NCI-H1436 (cell line): ENCODE results near the gene ZDHHC20.

Experiments
- DNase-seq: peaks from one replicate; lab custom pipeline; 2025; lab: John Stamatoyannopoulos, UW

Gene ZDHHC20

GRCh38 chr13:21458813-21459701, at the start of gene ZDHHC20:
ZDHHC20 (minus strand) TSS chr13:21459303; CDS start chr13:21459171, 132 bp downstream.
- DNase-seq: peak; percentile 67

GRCh38 chr13:21504379-21504778, 45.3 kb upstream of the ZDHHC20 start:
- DNase-seq: no peak

GRCh38 chr13:21501686-21502085, 42.6 kb upstream of the ZDHHC20 start:
- no peak for DNase-seq

GRCh38 chr13:21486322-21486721, 27.2 kb upstream of the ZDHHC20 start:
- DNase-seq: no peak

- no peak for DNase-seq
Observed at GRCh38 chr13:21483748-21484147, 24.6 kb upstream of the ZDHHC20 start.

GRCh38 chr13:21481359-21481758, 22.3 kb upstream of the ZDHHC20 start:
- no peak for DNase-seq

GRCh38 chr13:21478881-21479808, 20.0 kb upstream of the ZDHHC20 start:
- peak; percentile 29 for DNase-seq

GRCh38 chr13:21476893-21477472, 17.9 kb upstream of the ZDHHC20 start:
- peak; percentile 44 for DNase-seq

GRCh38 chr13:21475115-21475514, 16.0 kb upstream of the ZDHHC20 start:
- DNase-seq: no peak

- no peak for DNase-seq
Observed at GRCh38 chr13:21470785-21471184, 11.7 kb upstream of the ZDHHC20 start.

GRCh38 chr13:21466527-21466926, 7.4 kb upstream of the ZDHHC20 start:
- no peak for DNase-seq

GRCh38 chr13:21465710-21466160, 6.6 kb upstream of the ZDHHC20 start:
- DNase-seq: no peak

GRCh38 chr13:21463424-21463823, 4.3 kb upstream of the ZDHHC20 start:
- DNase-seq: no peak

- no peak for DNase-seq
Observed at GRCh38 chr13:21461131-21461530, 2.0 kb upstream of the ZDHHC20 start.

GRCh38 chr13:21458451-21458812, 671 bp downstream of the ZDHHC20 start:
- DNase-seq: no peak

GRCh38 chr13:21453387-21454081, 5.6 kb downstream of the ZDHHC20 start:
- no peak for DNase-seq

GRCh38 chr13:21450936-21451335, 8.2 kb downstream of the ZDHHC20 start:
- no peak for DNase-seq

GRCh38 chr13:21446656-21447055, 12.4 kb downstream of the ZDHHC20 start:
- DNase-seq: no peak

- DNase-seq: no peak
Observed at GRCh38 chr13:21445759-21446158, 13.3 kb downstream of the ZDHHC20 start.

- DNase-seq: no peak
Observed at GRCh38 chr13:21443171-21443570, 15.9 kb downstream of the ZDHHC20 start.

- no peak for DNase-seq
Observed at GRCh38 chr13:21436582-21436981, 22.5 kb downstream of the ZDHHC20 start.

GRCh38 chr13:21435687-21436151, 23.4 kb downstream of the ZDHHC20 start:
- DNase-seq: no peak
